ENCODE measurements around the gene NDRG4. TPM values are rescaled to one million over a fixed set of nuclear protein-coding genes. Genes with fewer than 3 reads are reported as not detected.

NDRG4 gene
- total RNA-seq, 1 donor from 2014 or later, result 30.1 TPM

- Histone ChIP-seq H3K27me3 (ENCODE audit: control insufficient read depth, insufficient read depth, low read length) (no peaks in the 10 kb centered on the region), H3K36me3 (ENCODE audit: control insufficient read depth, insufficient read depth, low read length) (no peaks in the 10 kb centered on the region), H3K4me3 (ENCODE audit: low read depth, low read length) (no peak overlapping the region)
- TF ChIP-seq CTCF (IDR thresholded peaks at IDR 0.05; ENCODE audit: insufficient read depth, low read length, poor library complexity, severe bottlenecking), result no peak
- DNase-seq (ENCODE audit: low read depth), result no peak
Observed at GRCh38 chr16:58502217-58502921, 2.4 kb downstream of the NDRG4 start.

DNA sequence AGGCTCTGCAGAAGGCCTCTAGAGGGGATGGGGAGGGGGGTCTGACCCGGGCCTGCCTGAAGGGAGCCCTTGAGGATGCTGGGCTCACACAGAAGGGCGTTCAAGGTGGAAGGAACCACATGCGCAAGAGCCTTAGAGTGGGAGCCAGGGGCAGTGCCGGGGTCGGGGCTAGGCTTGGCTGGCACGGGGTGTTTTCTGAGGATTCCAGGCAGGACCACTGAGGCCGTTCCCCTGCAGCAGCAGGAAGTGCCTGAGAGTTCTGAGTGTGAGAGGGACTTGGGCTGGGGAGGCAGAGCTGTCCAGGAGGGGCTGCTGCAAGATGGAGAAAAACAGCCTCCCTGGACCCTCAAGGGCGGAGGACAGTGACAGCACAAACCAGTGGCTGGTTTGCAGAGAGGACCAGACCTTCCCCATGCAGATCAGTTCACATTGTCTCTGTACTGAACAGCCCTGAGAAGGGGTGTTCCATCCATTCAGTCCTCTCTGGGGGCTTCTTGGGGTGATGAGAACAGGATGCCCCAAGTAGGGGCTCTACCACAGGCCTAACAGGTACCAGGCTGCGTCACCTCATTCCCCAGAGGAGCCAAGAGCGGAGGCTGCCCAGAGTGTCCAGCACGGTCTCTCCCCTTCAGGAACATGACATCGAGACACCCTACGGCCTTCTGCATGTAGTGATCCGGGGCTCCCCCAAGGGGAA lies 3.4 kb downstream of the NDRG4 start:
- H3K36me3 ChIP-seq (ENCODE audit: control insufficient read depth, insufficient read depth, low read length), result no peaks in the 10 kb centered on the region
- no peak for DNase-seq (ENCODE audit: low read depth)
- no peak for TF ChIP-seq CTCF (IDR thresholded peaks at IDR 0.05; ENCODE audit: insufficient read depth, low read length, poor library complexity, severe bottlenecking)
- H3K27me3 ChIP-seq (ENCODE audit: control insufficient read depth, insufficient read depth, low read length), result no peaks in the 10 kb centered on the region
- no peak overlapping the region for H3K4me3 ChIP-seq (ENCODE audit: low read depth, low read length)

- TF ChIP-seq CTCF (IDR thresholded peaks at IDR 0.05; ENCODE audit: insufficient read depth, low read length, poor library complexity, severe bottlenecking), result no peak
Observed at GRCh38 chr16:58503863-58504688, 4.1 kb downstream of the NDRG4 start.

DNA sequence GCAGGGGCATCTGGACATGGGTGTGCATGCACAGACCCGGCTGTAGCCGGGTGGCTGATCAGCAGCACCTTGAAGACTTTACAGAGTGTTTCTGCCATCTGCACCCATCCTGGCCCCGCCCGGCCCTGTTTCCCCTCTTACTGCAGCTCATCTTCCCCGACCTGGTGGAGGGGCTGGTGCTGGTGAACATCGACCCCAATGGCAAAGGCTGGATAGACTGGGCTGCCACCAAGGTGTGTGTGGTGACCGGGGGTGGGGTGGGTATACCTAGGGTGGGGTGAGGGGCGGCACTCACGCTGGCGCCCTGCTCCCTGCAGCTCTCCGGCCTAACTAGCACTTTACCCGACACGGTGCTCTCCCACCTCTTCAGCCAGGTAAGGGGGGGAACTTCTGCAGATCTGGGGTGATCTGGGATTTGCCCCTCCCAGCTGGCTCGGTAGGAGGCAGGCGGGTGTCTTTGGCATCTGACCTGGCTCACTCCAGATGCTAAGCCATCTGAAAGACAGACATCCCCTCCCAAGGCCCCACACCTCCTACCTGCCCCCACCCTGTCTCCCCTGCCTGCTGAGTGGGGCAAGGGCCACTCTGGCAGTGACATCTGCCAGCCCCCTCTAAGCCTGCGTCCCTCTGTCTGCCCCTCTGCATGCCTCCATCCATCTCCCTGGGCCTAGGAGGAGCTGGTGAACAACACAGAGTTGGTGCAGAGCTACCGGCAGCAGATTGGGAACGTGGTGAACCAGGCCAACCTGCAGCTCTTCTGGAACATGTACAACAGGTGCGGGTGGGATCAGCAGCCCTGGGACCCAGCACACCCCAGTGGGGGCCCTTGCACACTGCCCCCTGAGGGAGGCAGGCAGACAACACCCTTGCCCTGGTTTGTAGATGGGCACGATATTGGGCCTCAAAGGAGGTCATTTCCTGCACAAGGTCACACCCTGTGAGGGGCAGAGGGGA lies 6.6 kb downstream of the NDRG4 start:
- H3K36me3 ChIP-seq (ENCODE audit: control insufficient read depth, insufficient read depth, low read length), result no peaks in the 10 kb centered on the region

More at GRCh38 chr16:58503863-58504688, 4.1 kb downstream of the NDRG4 start:
- no peak overlapping the region for H3K4me3 ChIP-seq (ENCODE audit: low read depth, low read length)
- H3K27me3 ChIP-seq (ENCODE audit: control insufficient read depth, insufficient read depth, low read length), result no peaks in the 10 kb centered on the region
- no peak for DNase-seq (ENCODE audit: low read depth)
- H3K36me3 ChIP-seq (ENCODE audit: control insufficient read depth, insufficient read depth, low read length), result no peaks in the 10 kb centered on the region

More for the DNA sequence above, 6.6 kb downstream of the NDRG4 start:
- TF ChIP-seq CTCF (IDR thresholded peaks at IDR 0.05; ENCODE audit: insufficient read depth, low read length, poor library complexity, severe bottlenecking), result no peak
- Histone ChIP-seq H3K4me3 (ENCODE audit: low read depth, low read length) (no peak overlapping the region), H3K27me3 (ENCODE audit: control insufficient read depth, insufficient read depth, low read length) (no peaks in the 10 kb centered on the region)
- no peak for DNase-seq (ENCODE audit: low read depth)

All from kidney epithelial cell (primary cell).